NT2/D1 (cell line): ENCODE data around the gene LAMTOR5.
A peak's percentile ranks its signal among the peaks of the same experiment; 100 is the strongest.

Source experiments
- DNase-seq: peaks from one replicate; pipeline ENCODE4 v3.0.0-alpha.2; 2011; ENCODE audit warnings: low read depth, low spot score
- H3K27me3 ChIP-seq: 2 replicates; pipeline ENCODE4 v1.6.0; 2011; ENCODE audit warnings: mild to moderate bottlenecking; ENCODE audit not compliant: insufficient read length, insufficient read depth
- H3K36me3 ChIP-seq: 2 replicates; pipeline ENCODE4 v1.6.1; 2011; ENCODE audit warnings: mild to moderate bottlenecking, low read length, mixed read lengths; ENCODE audit not compliant: insufficient read depth, insufficient read length
- H3K4me1 ChIP-seq: 2 replicates; pipeline ENCODE4 v1.5.1; 2011; ENCODE audit not compliant: insufficient read depth, insufficient read length
- H3K4me3 ChIP-seq: 2 replicates; pipeline ENCODE4 v1.5.1; 2011; ENCODE audit warnings: low read depth; ENCODE audit not compliant: insufficient read length
- H3K9ac ChIP-seq: 2 replicates; pipeline ENCODE4 v1.6.0; 2011; ENCODE audit warnings: low read depth; ENCODE audit not compliant: insufficient read length
- H3K9me3 ChIP-seq: 2 replicates; pipeline ENCODE4 v1.5.1; 2011; ENCODE audit warnings: mild to moderate bottlenecking, low read length; ENCODE audit not compliant: insufficient read depth
- SUZ12 ChIP-seq: IDR thresholded peaks from 2 replicates; pipeline ENCODE4 v1.6.1; 2011; ENCODE audit not compliant: insufficient read length, insufficient read depth; ENCODE audit errors: extremely low read depth
- YY1 ChIP-seq: IDR thresholded peaks from 2 replicates; pipeline ENCODE4 v1.6.1; 2011; ENCODE audit not compliant: insufficient read length, insufficient read depth
- ZNF274 ChIP-seq: IDR thresholded peaks from 2 replicates; pipeline ENCODE4 v1.6.1; 2011; ENCODE audit warnings: mild to moderate bottlenecking, low read depth, low read length

The LAMTOR5 gene

GRCh38 chr1:110394493-110394820 is 13.0 kb downstream of the LAMTOR5 start:
- no peaks in the 10 kb centered on the region for H3K27me3 ChIP-seq
- H3K4me1 ChIP-seq = no peaks in the 10 kb centered on the region
- peaks cover 14% of the 10 kb centered on the region; the same call in 1 of the 2 replicates for H3K9me3 ChIP-seq
- no peak overlapping the region for H3K9ac ChIP-seq
- H3K36me3 ChIP-seq = peaks cover 24% of the 10 kb centered on the region
- no peak overlapping the region for H3K4me3 ChIP-seq
- TF ChIP-seq YY1 = no peak
- TF ChIP-seq SUZ12 = no peak
- TF ChIP-seq ZNF274 = no peak
- no peak for DNase-seq

DNA sequence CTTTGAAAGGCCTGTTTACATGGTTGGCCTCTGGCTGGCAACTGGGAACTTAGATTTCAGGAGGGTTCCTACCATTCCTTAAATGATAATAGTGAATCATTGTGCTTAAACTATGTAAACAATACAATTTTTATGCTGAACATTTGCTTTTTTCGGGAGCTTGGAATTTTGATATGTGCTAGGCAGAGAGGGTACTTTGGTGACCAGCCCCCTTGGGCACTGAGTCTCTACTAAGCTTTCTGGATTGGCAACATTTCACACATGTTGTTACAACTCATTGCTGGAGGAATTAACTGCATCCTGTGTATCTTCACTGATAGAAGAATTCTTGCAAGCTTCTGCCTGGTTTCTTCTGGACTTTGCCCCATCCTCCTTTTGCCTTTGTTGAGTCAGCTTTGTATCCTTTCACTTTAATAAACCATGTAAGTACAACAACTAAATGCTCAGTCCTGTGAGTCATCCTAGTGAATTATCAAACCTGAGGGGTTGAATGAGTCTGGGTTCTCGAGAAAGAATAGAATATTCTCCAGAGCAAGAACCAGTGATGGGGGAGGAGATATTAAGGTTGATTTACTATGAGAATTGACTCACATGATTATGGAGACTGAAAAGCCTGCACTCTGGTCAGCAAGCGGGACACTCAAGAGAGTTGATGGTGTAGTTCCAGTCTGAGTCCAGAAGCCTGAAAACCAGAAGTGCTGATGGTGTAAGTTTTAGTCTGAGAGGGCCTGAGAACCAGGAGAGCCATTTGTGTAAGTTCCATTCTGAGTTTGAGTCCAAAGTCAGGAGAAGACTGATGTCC is 13.6 kb downstream of the LAMTOR5 start:
- no peak overlapping the region for H3K9ac ChIP-seq
- H3K27me3 ChIP-seq = no peaks in the 10 kb centered on the region
- no peaks in the 10 kb centered on the region for H3K4me1 ChIP-seq
- DNase-seq = no peak
- H3K4me3 ChIP-seq = no peak overlapping the region
- H3K9me3 ChIP-seq = peaks cover 14% of the 10 kb centered on the region; the same call in 1 of the 2 replicates
- peaks cover 22% of the 10 kb centered on the region for H3K36me3 ChIP-seq
- no peak for TF ChIP-seq SUZ12

DNA sequence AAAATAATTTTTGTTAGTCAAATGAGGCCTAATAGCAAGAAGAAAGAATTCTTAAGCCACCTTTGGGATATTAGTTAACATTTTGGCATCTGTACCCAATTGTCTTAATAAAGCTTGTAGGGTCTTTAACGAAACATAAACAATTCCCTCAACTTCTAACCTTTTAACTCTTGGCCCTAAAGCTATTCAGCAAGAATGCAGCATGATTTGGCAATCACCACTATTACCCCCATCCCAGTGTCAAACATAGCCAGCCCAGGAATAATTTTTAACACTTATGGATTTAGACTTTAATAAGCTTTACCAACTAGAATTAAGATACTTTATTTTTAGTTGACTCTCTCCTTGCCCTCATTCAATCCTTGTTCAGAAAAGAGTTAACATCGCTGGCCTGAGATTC is 14.2 kb downstream of the LAMTOR5 start:
- H3K4me3 ChIP-seq = no peak overlapping the region
- no peaks in the 10 kb centered on the region for H3K4me1 ChIP-seq
- no peak for DNase-seq

GRCh38 chr1:110390692-110391245 is 16.7 kb downstream of the LAMTOR5 start, which contains the start of gene SLC16A4:
SLC16A4 (minus strand) TSS chr1:110391026; CDS start chr1:110389323, 1,703 bp downstream.
- Histone ChIP-seq H3K9ac (peak within 1 kb of the TSS; percentile 47), H3K4me3 (peak within 1 kb of the TSS; percentile 22), H3K27me3 (no peaks in the 10 kb centered on the region), H3K36me3 (peaks cover 18% of the 10 kb centered on the region), H3K4me1 (no peaks in the 10 kb centered on the region), H3K9me3 (no peaks in the 10 kb centered on the region; the same call in 1 of the 2 replicates)
- TF ChIP-seq SUZ12 (no peak), ZNF274 (no peak), YY1 (no peak)
- DNase-seq = no peak

More for the DNA sequence above, 14.2 kb downstream of the LAMTOR5 start:
- peaks cover 14% of the 10 kb centered on the region; the same call in 1 of the 2 replicates for H3K9me3 ChIP-seq
- peaks cover 20% of the 10 kb centered on the region for H3K36me3 ChIP-seq
- H3K9ac ChIP-seq = no peak overlapping the region
- H3K27me3 ChIP-seq = no peaks in the 10 kb centered on the region
- no peak for TF ChIP-seq ZNF274
- no peak for TF ChIP-seq SUZ12
- TF ChIP-seq YY1 = no peak

GRCh38 chr1:110390096-110390495 is 17.4 kb downstream of the LAMTOR5 start:
- Histone ChIP-seq H3K36me3 (peaks cover 20% of the 10 kb centered on the region), H3K27me3 (no peaks in the 10 kb centered on the region), H3K4me1 (no peaks in the 10 kb centered on the region), H3K9me3 (no peaks in the 10 kb centered on the region), H3K4me3 (no peak overlapping the region), H3K9ac (peak overlapping the region; percentile 47)
- TF ChIP-seq ZNF274 (no peak), YY1 (no peak), SUZ12 (no peak)
- DNase-seq = no peak

GRCh38 chr1:110387048-110387754 is 20.3 kb downstream of the LAMTOR5 start:
- Histone ChIP-seq H3K4me1 (no peaks in the 10 kb centered on the region), H3K4me3 (no peak overlapping the region), H3K27me3 (no peaks in the 10 kb centered on the region), H3K36me3 (peaks cover 42% of the 10 kb centered on the region), H3K9me3 (no peaks in the 10 kb centered on the region), H3K9ac (no peak overlapping the region)
- no peak for TF ChIP-seq SUZ12
- no peak for TF ChIP-seq YY1
- no peak for TF ChIP-seq ZNF274
- no peak for DNase-seq

GRCh38 chr1:110385369-110385768 is 22.1 kb downstream of the LAMTOR5 start:
- TF ChIP-seq YY1 = no peak
- no peak for TF ChIP-seq SUZ12
- no peak for TF ChIP-seq ZNF274
- peaks cover 50% of the 10 kb centered on the region for H3K36me3 ChIP-seq
- no peaks in the 10 kb centered on the region for H3K9me3 ChIP-seq
- no peaks in the 10 kb centered on the region for H3K4me1 ChIP-seq
- no peak for DNase-seq
- H3K9ac ChIP-seq = no peak overlapping the region
- H3K27me3 ChIP-seq = no peaks in the 10 kb centered on the region
- no peak overlapping the region for H3K4me3 ChIP-seq
